Uterus (tissue), 2 donors: ENCODE data around the gene NOLC1.
A peak's percentile ranks its signal among the peaks of the same experiment; 100 is the strongest.

ENCODE experiments used
- CTCF ChIP-seq, 4 experiments: fragments of 200-600 bp in 2 of 4; fragments of 450-650 bp in 2 of 4; sonication (generic) in 2 of 4; IDR thresholded peaks; one replicate each; pipeline ENCODE4 v1.5.1; 2016 to 2019; ENCODE audit warnings: antibody characterized with exemption in 4 of 4, mild to moderate bottlenecking in 2 of 4, moderate library complexity in 1 of 4
- POLR2A ChIP-seq, 2 donors: fragments of 450-650 bp; IDR thresholded peaks; one replicate each; pipeline ENCODE4 v1.6.1; 2016; ENCODE audit warnings: antibody characterized with exemption in 2 of 2, mild to moderate bottlenecking in 1 of 2, moderate library complexity in 1 of 2

- TF ChIP-seq CTCF (IDR thresholded peaks at IDR 0.05) (peak; percentile 7 to 45 (median 32)), POLR2A (IDR thresholded peaks at IDR 0.05) (peak in 1 of 2 donors; percentile 9)
Measured at GRCh38 chr10:102121739-102122372, 30.3 kb upstream of the NOLC1 start.
